Nephron (organoid): ENCODE data around the gene OSBPL1A.

ENCODE experiments used
- H3K27ac Mint-ChIP-seq, 3 experiments: 2 replicates each; pipeline ENCODE4 v1.8.0; 2020; ENCODE audit warnings: mixed read lengths in 3 of 3, mild to moderate bottlenecking in 2 of 3, moderate library complexity in 1 of 3
- H3K27me3 Mint-ChIP-seq: 2 replicates; pipeline ENCODE4 v1.8.0; 2021; ENCODE audit warnings: low read depth, mild to moderate bottlenecking, moderate library complexity, mixed read lengths
- H3K36me3 Mint-ChIP-seq: 2 replicates; pipeline ENCODE4 v1.8.0; 2020; ENCODE audit warnings: low read depth, mixed read lengths
- H3K4me1 Mint-ChIP-seq: 2 replicates; pipeline ENCODE4 v1.8.0; 2020; ENCODE audit warnings: mixed read lengths
- H3K4me3 Mint-ChIP-seq, 3 experiments: 2 replicates each; pipeline ENCODE4 v1.8.0; 2020; ENCODE audit warnings: mild to moderate bottlenecking in 3 of 3, mixed read lengths in 3 of 3, moderate library complexity in 2 of 3
- H3K9me3 Mint-ChIP-seq: 2 replicates; pipeline ENCODE4 v1.8.0; 2020; ENCODE audit warnings: mixed read lengths
- CTCF ChIP-seq, 3 experiments: fragments of 200-600 bp; sonication (generic); IDR thresholded peaks; one replicate each; pipeline ENCODE4 v1.5.0; 2021; ENCODE audit warnings: antibody characterized with exemption in 3 of 3; ENCODE audit not compliant: unreplicated experiment in 3 of 3

The OSBPL1A gene

GRCh38 chr18:24270358-24270936 lies 127.2 kb downstream of the OSBPL1A start:
- Mint-ChIP-seq H3K9me3 (peaks cover 6% of the 10 kb centered on the region), H3K36me3 (peaks cover 16% of the 10 kb centered on the region), H3K4me1 (peaks cover 21% of the 10 kb centered on the region), H3K27ac (peak overlapping the region; percentile 8 to 73 (median 67)), H3K27me3 (no peaks in the 10 kb centered on the region), H3K4me3 (peak overlapping the region; percentile 81 to 86 (median 85))
- no peak for TF ChIP-seq CTCF (IDR thresholded peaks at IDR 0.05; ENCODE audit: unreplicated experiment in 3 of 3)

DNA sequence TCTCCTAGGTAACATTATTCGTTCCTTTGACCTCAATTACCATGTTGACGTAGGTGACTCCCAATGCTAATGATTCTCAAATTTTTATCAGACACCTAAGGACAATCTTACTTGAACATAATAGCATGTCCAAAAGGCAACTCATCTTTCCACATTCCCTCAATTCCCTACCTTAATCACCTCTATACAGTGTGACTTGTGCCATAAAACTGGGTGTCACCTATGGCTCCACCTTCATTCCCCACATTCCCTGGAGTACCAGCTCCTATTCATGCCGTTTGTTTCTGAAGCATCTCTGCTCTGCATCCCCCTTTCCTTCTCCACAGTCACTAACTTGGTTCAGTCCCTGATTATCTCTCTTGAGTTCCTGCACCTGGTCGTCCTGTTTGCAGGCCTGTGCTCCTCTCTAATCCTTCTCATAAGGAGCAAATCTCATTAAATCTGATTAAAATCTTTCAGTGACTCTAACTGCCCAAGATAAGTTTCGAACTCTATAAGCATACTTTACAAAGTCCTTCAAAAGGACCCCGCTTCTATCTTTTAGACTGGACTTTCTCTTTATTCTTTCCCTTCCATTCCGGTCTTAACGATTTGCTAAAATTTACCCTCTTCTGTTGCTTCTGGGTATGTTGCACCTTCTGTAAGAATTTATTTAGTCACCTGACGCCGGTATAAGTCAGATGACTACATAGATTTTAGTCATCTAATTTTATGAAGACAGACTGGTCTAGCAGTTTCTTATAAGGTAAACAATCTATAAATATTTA lies 128.7 kb downstream of the OSBPL1A start:
- peaks cover 15% of the 10 kb centered on the region for H3K4me1 Mint-ChIP-seq
- H3K27ac Mint-ChIP-seq: no peak overlapping the region
- H3K4me3 Mint-ChIP-seq: no peak overlapping the region
- peaks cover 6% of the 10 kb centered on the region for H3K9me3 Mint-ChIP-seq
- H3K27me3 Mint-ChIP-seq: no peaks in the 10 kb centered on the region
- H3K36me3 Mint-ChIP-seq: peaks cover 19% of the 10 kb centered on the region
- TF ChIP-seq CTCF (IDR thresholded peaks at IDR 0.05; ENCODE audit: unreplicated experiment in 3 of 3): no peak

- Mint-ChIP-seq H3K36me3 (peaks cover 19% of the 10 kb centered on the region), H3K27ac (no peak overlapping the region), H3K27me3 (no peaks in the 10 kb centered on the region), H3K9me3 (peaks cover 6% of the 10 kb centered on the region), H3K4me3 (no peak overlapping the region), H3K4me1 (peaks cover 15% of the 10 kb centered on the region)
- TF ChIP-seq CTCF (IDR thresholded peaks at IDR 0.05; ENCODE audit: unreplicated experiment in 3 of 3): no peak
Observed at GRCh38 chr18:24267878-24268277, 129.7 kb downstream of the OSBPL1A start.

- H3K4me3 Mint-ChIP-seq: no peak overlapping the region
Observed at GRCh38 chr18:24266131-24266530, 131.5 kb downstream of the OSBPL1A start.

GRCh38 chr18:24265502-24266064 lies 132.0 kb downstream of the OSBPL1A start:
- Mint-ChIP-seq H3K4me1 (peaks cover 4% of the 10 kb centered on the region), H3K27ac (no peak overlapping the region), H3K9me3 (peaks cover 6% of the 10 kb centered on the region), H3K4me3 (no peak overlapping the region), H3K27me3 (no peaks in the 10 kb centered on the region), H3K36me3 (peaks cover 19% of the 10 kb centered on the region)
- no peak for TF ChIP-seq CTCF (IDR thresholded peaks at IDR 0.05; ENCODE audit: unreplicated experiment in 3 of 3)

More at GRCh38 chr18:24266131-24266530, 131.5 kb downstream of the OSBPL1A start:
- Mint-ChIP-seq H3K27me3 (no peaks in the 10 kb centered on the region), H3K27ac (no peak overlapping the region), H3K36me3 (peaks cover 19% of the 10 kb centered on the region), H3K4me1 (peaks cover 10% of the 10 kb centered on the region), H3K9me3 (peaks cover 6% of the 10 kb centered on the region)
- no peak for TF ChIP-seq CTCF (IDR thresholded peaks at IDR 0.05; ENCODE audit: unreplicated experiment in 3 of 3)
